Amniotic stem cell (primary cell): ENCODE data around the gene MYO3A.
"Not testable (repeated sequence)": the region's sequence is repeated elsewhere in the genome, so short reads cannot be mapped to it uniquely, and the experiment has no call there.

Experiments used
- DNase-seq: peaks from one replicate; lab custom pipeline; 2025; lab: John Stamatoyannopoulos, UW

The MYO3A gene

GRCh38 chr10:25988583-25988982, 54.6 kb downstream of the MYO3A start:
- no peak for DNase-seq

GRCh38 chr10:25989951-25990350, 55.9 kb downstream of the MYO3A start:
- DNase-seq: no peak

- no peak for DNase-seq
Measured at GRCh38 chr10:25999295-25999981, 65.4 kb downstream of the MYO3A start.

- no peak for DNase-seq
Measured at GRCh38 chr10:26000971-26001370, 66.9 kb downstream of the MYO3A start.

- not testable (repeated sequence) for DNase-seq
Measured at GRCh38 chr10:26002466-26002865, 68.4 kb downstream of the MYO3A start.

GRCh38 chr10:26015092-26015491, 81.1 kb downstream of the MYO3A start:
- no peak for DNase-seq

GRCh38 chr10:26022831-26023230, 88.8 kb downstream of the MYO3A start:
- no peak for DNase-seq

- no peak for DNase-seq
Measured at GRCh38 chr10:26024303-26024702, 90.3 kb downstream of the MYO3A start.

GRCh38 chr10:26025523-26025922, 91.5 kb downstream of the MYO3A start:
- DNase-seq: no peak

- no peak for DNase-seq
Measured at GRCh38 chr10:26029858-26030257, 95.8 kb downstream of the MYO3A start.

GRCh38 chr10:26031300-26031699, 97.3 kb downstream of the MYO3A start:
- no peak for DNase-seq

- no peak for DNase-seq
Measured at GRCh38 chr10:26043469-26043868, 109.4 kb downstream of the MYO3A start.

- DNase-seq: no peak
Measured at GRCh38 chr10:26044141-26044749, 110.2 kb downstream of the MYO3A start.

- no peak for DNase-seq
Measured at GRCh38 chr10:26046073-26046700, 112.2 kb downstream of the MYO3A start.

GRCh38 chr10:26048756-26049155, 114.7 kb downstream of the MYO3A start:
- DNase-seq: no peak

GRCh38 chr10:26052326-26052725, 118.3 kb downstream of the MYO3A start:
- no peak for DNase-seq

GRCh38 chr10:26057466-26057865, 123.4 kb downstream of the MYO3A start:
- DNase-seq: no peak

- DNase-seq: no peak
Measured at GRCh38 chr10:26064106-26064505, 130.1 kb downstream of the MYO3A start.

- DNase-seq: no peak
Measured at GRCh38 chr10:26067680-26068079, 133.7 kb downstream of the MYO3A start.

- not testable (repeated sequence) for DNase-seq
Measured at GRCh38 chr10:26080971-26081370, 146.9 kb downstream of the MYO3A start.

- DNase-seq: no peak
Measured at GRCh38 chr10:26081459-26081858, 147.4 kb downstream of the MYO3A start.

GRCh38 chr10:26085549-26085948, 151.5 kb downstream of the MYO3A start:
- no peak for DNase-seq

- DNase-seq: no peak
Measured at GRCh38 chr10:26087666-26088065, 153.6 kb downstream of the MYO3A start.
